Stimulated activated CD4-positive, alpha-beta T cell treated with anti-CD3 and anti-CD28 coated beads, TNF-alpha, amount 100 ng/mL, for 48 hours (primary cell): ENCODE results near the gene BDH1.
"Not testable (repeated sequence)": the region's sequence is repeated elsewhere in the genome, so short reads cannot be mapped to it uniquely, and the experiment has no call there.

ENCODE experiments used
- DNase-seq, 3 donors: peaks; one replicate each; pipeline ENCODE4 v3.0.0-alpha.2; 2020; ENCODE audit warnings: low read depth in 3 of 3

BDH1 gene

GRCh38 chr3:197487911-197488391, 67.8 kb downstream of the BDH1 start:
- DNase-seq: no peak

DNA sequence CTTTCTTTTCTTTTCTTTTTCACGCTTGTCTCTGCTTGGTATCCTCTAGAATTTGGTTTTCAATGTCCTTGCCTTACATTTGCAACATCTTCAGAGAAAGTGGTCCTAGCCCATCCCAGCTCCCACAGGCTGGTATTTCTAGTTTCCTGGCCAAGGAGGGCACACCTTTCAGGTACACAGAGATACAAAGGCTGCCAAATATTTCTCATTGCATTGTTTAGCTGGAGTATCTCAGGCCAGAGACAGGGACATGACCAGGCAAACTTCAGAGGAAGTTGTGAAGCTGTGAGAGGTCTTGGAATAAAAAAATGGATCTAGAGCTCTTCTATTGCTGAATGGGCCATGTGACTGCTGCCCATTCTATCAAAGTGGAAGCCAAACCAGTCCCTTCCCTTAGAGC, 68.9 kb downstream of the BDH1 start:
- no peak for DNase-seq

- no peak for DNase-seq
These were observed 70.6 kb downstream of the BDH1 start for GRCh38 chr3:197485143-197485542.

DNA sequence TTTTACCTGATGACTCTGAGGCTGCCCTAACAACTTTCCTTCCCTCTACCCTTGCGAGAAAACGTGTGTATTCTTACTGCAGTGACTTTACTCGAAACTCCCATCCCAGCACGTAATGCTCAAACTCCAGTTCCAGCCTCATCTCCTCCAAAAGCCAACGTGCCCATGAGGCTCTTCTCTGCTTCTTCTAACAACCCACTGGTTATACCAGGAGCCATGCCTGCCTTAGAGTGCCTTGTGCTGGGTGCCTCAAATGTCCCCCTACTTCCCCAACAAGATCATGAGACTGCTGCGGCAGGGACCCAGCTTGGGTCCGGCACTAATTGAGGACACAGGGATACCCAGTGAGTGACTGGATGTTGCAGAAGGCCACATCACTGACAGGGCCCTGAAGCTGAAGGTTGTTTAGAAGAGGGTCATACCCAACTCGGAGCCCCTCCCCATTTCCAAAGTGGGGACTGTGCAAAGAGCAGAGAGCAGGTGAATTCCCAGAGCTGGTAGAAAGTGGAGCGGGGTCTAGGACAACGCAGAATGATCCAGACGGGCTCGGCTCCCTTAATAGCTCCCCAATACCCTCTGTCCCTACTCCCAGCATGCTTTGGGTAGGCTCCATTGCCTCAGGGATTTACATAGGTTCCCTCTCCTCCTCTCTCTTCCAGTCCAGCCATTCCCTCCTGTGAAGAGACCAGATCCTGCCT, 71.4 kb downstream of the BDH1 start:
- no peak for DNase-seq

- no peak for DNase-seq
These were observed 73.8 kb downstream of the BDH1 start for GRCh38 chr3:197482001-197482400.

- DNase-seq: no peak
These were observed 75.4 kb downstream of the BDH1 start for GRCh38 chr3:197480320-197480719.

DNA sequence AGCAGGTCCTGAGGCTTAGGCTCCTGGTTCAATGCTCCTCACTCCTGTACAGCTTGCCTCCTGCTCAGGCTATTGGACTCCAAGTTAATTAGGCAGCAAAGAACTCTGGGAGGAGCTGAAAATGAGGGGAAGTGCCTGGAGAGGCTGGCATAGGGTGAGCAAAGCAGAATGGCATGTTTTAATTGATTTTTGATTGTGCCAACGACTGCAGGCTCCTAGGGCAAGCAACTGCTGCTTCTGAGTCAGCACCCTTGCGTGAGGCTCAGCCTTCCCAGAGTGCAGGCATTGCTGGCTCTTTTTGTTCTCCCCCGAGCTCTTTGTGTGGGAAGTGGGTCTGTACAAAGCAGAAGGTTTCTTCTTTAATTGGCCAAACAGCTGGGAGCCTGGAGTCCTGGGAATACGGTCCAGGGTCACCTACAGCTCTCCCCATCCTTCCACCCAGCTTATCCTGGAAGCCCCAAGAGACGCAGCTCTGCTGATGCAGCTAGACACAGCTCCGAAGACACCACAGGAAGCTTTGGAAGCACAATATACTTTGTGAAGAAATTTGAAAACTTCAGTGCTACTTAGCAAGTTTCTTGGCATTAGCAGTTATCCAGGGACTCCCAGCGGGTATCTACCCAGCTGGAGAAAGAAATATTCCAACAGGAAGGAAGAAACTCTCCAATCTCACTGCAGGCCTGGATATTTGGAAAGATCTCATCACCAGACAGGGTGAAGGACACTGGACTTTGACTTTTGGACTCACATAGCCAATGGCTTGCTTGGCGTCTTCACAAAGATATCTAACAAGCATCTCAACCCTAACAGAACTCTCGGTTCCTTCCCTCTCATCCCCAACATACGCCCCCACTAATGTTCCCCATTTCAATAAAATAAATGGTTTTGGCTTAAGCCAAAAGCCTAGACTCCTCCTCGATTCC, 76.8 kb downstream of the BDH1 start:
- DNase-seq: no peak

GRCh38 chr3:197477816-197478215, 78.0 kb downstream of the BDH1 start:
- not testable (repeated sequence) for DNase-seq

DNA sequence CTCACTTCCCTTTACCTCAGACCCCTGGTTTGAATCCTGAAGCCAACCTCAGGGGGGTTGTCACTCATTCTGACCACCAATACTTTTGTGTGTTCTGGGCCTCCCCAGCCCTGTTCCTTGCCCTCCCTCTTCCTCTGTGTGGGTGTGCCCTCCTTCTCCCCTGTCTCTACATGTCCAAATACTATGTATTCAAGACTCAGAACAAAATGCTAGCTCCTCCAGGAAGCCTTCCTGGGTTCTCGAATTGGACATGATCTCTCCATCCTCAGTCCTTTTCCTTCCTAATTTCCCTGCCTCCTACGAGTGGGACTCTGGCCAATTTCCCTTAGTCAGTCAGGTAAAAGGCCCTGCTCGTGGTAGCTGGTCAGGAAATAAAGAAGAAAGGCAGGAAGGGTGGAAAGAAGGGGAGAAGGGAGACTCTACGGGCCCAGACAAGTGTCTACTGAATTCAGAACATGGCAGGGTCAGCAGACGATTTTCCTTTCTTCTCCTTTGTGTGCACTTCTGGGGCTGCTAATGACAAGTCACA, 79.7 kb downstream of the BDH1 start:
- no peak for DNase-seq

DNA sequence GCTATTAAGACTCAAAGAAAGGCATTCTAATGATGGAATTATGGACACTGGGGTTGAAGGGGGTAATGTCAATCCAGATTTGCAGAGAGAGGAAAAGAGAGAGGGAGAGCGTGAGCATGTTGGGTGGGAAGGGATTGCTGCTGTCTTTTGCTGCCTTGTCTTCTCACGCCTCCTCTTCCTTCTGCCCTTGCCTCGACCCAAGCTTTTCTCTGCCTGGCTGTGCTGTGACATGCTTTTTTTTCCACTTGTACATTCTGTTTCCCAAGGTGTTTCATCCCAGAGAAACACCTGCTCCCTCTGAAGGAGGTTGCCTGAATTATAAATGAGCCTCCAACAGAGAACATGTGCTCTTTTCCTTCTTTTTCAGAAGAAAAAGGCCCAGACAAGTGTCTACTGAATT, 80.3 kb downstream of the BDH1 start:
- no peak for DNase-seq

DNA sequence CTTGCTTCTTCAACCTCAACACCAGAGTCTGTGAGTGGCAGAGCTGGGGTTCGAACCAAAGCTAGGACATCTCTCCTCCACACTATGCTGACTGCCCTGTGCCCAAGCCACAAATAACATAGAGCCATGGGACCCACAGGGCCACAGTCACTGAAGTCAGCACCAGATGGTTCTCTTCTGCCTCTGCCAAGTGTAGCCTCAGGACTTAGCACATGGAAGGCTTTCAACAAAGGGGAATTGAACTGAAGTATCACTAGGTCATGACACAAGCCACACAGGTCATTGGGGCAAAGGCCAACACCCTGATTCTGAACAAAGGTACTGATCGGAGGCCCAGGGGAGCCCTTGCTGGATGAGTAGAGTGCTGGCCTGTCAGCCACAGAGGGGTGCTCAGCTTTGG, 83.6 kb downstream of the BDH1 start:
- no peak for DNase-seq

- DNase-seq: no peak
These were observed 84.4 kb downstream of the BDH1 start for GRCh38 chr3:197471221-197472010.

- no peak for DNase-seq
These were observed 86.8 kb downstream of the BDH1 start for GRCh38 chr3:197468866-197469382.

GRCh38 chr3:197468167-197468566, 87.6 kb downstream of the BDH1 start:
- DNase-seq: no peak

DNA sequence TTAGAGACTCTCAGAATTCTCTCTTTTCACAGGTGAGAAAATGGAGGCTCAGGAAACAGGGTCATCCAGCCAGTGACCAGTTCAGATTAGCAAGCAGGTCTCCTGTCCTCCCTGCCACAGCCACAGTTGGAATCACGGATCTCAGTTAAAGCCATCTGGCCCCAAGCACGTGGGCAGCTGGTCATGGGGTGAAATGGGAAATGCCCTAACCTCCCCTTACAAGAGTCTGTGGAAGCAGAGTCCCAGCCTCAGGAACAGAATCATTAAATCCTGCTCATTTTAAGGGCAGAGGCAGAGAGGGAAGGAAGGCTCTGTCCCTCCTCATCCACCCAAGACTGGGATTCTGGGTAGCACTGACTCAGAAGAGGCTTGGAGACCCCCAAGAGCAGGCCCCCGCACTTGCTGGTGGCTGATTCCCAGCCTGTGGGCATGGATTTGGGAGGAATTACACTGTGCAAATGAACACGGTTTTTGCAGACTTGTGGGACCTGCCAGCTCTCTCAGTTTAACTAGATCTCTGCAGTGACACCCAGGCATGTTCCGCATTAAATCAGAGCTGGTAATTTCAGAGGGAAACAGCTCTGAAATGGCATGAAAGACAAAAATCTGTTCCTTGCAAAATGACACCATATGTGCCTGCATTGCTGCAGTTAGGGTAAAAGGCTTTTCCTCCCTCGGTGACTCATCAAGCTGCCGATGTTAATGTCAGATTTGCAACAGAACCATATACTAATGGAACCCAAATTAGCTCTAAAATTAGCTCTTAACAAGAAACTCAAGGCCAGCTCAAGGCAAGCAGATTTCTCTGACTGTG, 89.0 kb downstream of the BDH1 start:
- DNase-seq: no peak

GRCh38 chr3:197465996-197466549, 89.7 kb downstream of the BDH1 start:
- DNase-seq: no peak

DNA sequence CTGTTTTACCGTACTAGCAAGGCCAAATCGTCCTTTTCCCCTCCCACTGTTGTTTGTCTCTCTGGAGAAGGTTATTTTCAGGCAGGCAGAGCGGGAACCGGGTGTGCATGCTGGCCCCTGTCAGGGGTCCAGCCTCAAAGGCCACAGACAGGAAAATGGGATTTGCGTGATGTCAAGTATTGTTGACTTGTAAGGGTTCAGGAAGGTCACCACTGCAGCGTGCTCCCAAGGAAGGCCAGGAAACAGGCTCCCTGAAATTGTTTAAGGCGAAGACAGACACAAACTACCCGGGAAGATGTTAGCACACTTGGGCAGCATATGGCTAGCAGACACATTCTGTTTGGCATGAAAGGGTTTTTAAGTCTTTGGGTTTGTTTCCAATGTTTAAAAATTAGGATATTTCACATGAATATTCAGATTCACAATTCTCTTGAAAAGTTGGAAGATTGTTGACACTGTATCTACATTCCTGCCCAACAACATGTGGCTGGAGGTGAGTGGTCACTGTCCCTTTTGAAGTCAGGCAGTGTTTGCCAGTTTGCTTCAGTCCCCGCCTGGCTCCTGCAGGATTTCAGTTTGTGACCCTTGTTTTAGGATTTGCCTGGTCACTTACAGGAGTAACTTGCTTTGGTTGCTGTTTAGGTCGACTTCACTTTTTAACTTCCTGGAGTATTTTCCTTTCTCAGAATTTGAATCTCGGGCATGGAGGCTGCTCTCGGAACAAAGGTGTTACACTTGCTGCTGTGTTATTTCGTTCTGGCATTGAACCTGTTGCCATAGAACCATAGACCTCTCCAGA, 90.4 kb downstream of the BDH1 start:
- DNase-seq: no peak

DNA sequence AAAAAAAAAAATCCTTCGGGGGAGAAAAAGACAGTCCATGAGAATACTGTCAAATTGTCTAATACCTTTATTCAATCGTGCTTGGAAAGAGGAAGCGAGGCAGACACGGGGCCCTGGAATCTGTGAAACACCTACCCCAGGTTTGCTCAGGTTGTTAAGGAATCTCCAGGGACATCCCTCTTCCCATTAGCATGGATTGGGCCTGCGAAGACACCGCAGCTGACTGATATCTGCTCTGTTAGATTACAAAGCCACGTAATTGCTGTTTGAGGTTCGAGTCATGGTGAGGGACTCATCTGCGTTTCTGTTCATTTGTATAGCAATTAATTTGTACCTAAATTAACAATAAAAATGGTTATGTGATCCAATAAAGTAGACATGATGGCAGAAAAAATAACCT, 91.0 kb downstream of the BDH1 start:
- DNase-seq: no peak

- DNase-seq: no peak
These were observed 92.5 kb downstream of the BDH1 start for GRCh38 chr3:197463279-197463678.

- DNase-seq: no peak
These were observed 93.0 kb downstream of the BDH1 start for GRCh38 chr3:197462808-197463207.
